ENCODE results near the gene MSL1. TPM values are rescaled to one million over a fixed set of nuclear protein-coding genes. Genes with fewer than 3 reads are reported as not detected.

The MSL1 gene
- total RNA-seq, 3 donors from 2014 or later (not counting 1 experiment from before 2014, with no cell fraction given) = 99.0 to 124 (median 110) TPM

GRCh38 chr17:40112191-40112711, 9.5 kb upstream of the MSL1 start:
- TF ChIP-seq CTCF (IDR thresholded peaks at IDR 0.05) = no peak
- intact Hi-C loops (cut with micrococcal nuclease) = loop anchor here (2.0 to 5.0 kb wide), 2 partner anchors 41 to 50 kb away; partner anchors contain the start of gene THRA
- DNase-seq (no peak), ATAC-seq (no peak)
- no peaks in the 10 kb centered on the region for H3K9me3 ChIP-seq (ENCODE audit: control insufficient read depth, insufficient read depth, low read length)
- Mint-ChIP-seq H3K4me3 (peak overlapping the region; percentile 85), H3K36me3 (no peaks in the 10 kb centered on the region), H3K4me1 (peaks cover 57 to 59% of the 10 kb centered on the region in 2 donors), H3K27ac (peak overlapping the region; percentile 98 to 99), H3K9me3 (no peaks in the 10 kb centered on the region), H3K27me3 (ENCODE audit: low read depth in 2 of 2) (no peaks in the 10 kb centered on the region)
- H3K27ac ChIP-seq (ENCODE audit: low read length) = peak overlapping the region; percentile 58
- 32% methylated on average over 2 of the region's 2 CpGs for WGBS (ENCODE audit: insufficient coverage)
- no peak overlapping the region for H3K4me3 ChIP-seq (ENCODE audit: low read length)
- H3K27me3 ChIP-seq (ENCODE audit: control insufficient read depth, insufficient read depth, low read length) = no peaks in the 10 kb centered on the region
- no peaks in the 10 kb centered on the region for H3K36me3 ChIP-seq (ENCODE audit: control insufficient read depth, insufficient read depth, low read length)
- H3K4me1 ChIP-seq (ENCODE audit: control insufficient read depth, insufficient read depth, low read length) = peaks cover 63% of the 10 kb centered on the region

GRCh38 chr17:40112718-40113109, 9.1 kb upstream of the MSL1 start:
- H3K4me1 Mint-ChIP-seq = peaks cover 52 to 55% of the 10 kb centered on the region in 2 donors
- no peaks in the 10 kb centered on the region for H3K27me3 ChIP-seq (ENCODE audit: control insufficient read depth, insufficient read depth, low read length)
- intact Hi-C loops (cut with micrococcal nuclease) = loop anchor here (1.0 to 5.0 kb wide), 5 partner anchors 16 to 56 kb away; partner anchors contain the start of genes CASC3 and THRA
- ATAC-seq (no peak), DNase-seq (no peak)
- H3K27me3 Mint-ChIP-seq (ENCODE audit: low read depth in 2 of 2) = no peaks in the 10 kb centered on the region
- no peaks in the 10 kb centered on the region for H3K36me3 Mint-ChIP-seq
- H3K36me3 ChIP-seq (ENCODE audit: control insufficient read depth, insufficient read depth, low read length) = no peaks in the 10 kb centered on the region
- WGBS (ENCODE audit: insufficient coverage) = 83% methylated on average over 1 of the region's 4 CpGs
- peak overlapping the region; percentile 42 for H3K27ac ChIP-seq (ENCODE audit: low read length)
- no peak for TF ChIP-seq CTCF (IDR thresholded peaks at IDR 0.05)
- H3K9me3 ChIP-seq (ENCODE audit: control insufficient read depth, insufficient read depth, low read length) = no peaks in the 10 kb centered on the region
- peak overlapping the region; percentile 86 for H3K4me3 Mint-ChIP-seq
- H3K27ac Mint-ChIP-seq = peak overlapping the region; percentile 98 to 99
- H3K9me3 Mint-ChIP-seq = no peaks in the 10 kb centered on the region
- peaks cover 58% of the 10 kb centered on the region for H3K4me1 ChIP-seq (ENCODE audit: control insufficient read depth, insufficient read depth, low read length)
- no peak overlapping the region for H3K4me3 ChIP-seq (ENCODE audit: low read length)

- H3K4me3 Mint-ChIP-seq = peak overlapping the region; percentile 86
- peak overlapping the region; percentile 46 for H3K4me3 ChIP-seq (ENCODE audit: low read length)
- no peaks in the 10 kb centered on the region for H3K9me3 Mint-ChIP-seq
- H3K36me3 Mint-ChIP-seq = no peaks in the 10 kb centered on the region
- intact Hi-C loops (cut with micrococcal nuclease) = loop anchor here (1.0 to 5.0 kb wide), 5 partner anchors 17 to 55 kb away; partner anchors contain the start of genes CASC3 and THRA
- H3K36me3 ChIP-seq (ENCODE audit: control insufficient read depth, insufficient read depth, low read length) = no peaks in the 10 kb centered on the region
- peak; percentile 82 for TF ChIP-seq CTCF (IDR thresholded peaks at IDR 0.05)
- DNase-seq (peak; percentile 86 to 96), ATAC-seq (peak; percentile 81 to 93 (median 88))
- no peaks in the 10 kb centered on the region for H3K27me3 ChIP-seq (ENCODE audit: control insufficient read depth, insufficient read depth, low read length)
- H3K27me3 Mint-ChIP-seq (ENCODE audit: low read depth in 2 of 2) = no peaks in the 10 kb centered on the region
- peaks cover 46 to 49% of the 10 kb centered on the region in 2 donors for H3K4me1 Mint-ChIP-seq
- H3K9me3 ChIP-seq (ENCODE audit: control insufficient read depth, insufficient read depth, low read length) = no peaks in the 10 kb centered on the region
- peak overlapping the region; percentile 98 to 99 for H3K27ac Mint-ChIP-seq
- peaks cover 52% of the 10 kb centered on the region for H3K4me1 ChIP-seq (ENCODE audit: control insufficient read depth, insufficient read depth, low read length)
- WGBS (ENCODE audit: insufficient coverage) = 2% methylated on average over 17 of the region's 17 CpGs
- H3K27ac ChIP-seq (ENCODE audit: low read length) = peak overlapping the region; percentile 48
Measured at GRCh38 chr17:40113110-40113906, 8.5 kb upstream of the MSL1 start.
